A204.1 (cell line): ENCODE results near the gene CYB5R3.
"Not testable (repeated sequence)": the region's sequence is repeated elsewhere in the genome, so short reads cannot be mapped to it uniquely, and the experiment has no call there.

Source experiments
- FAIRE-seq: peaks from 2 replicates; lab custom pipeline; 2012; peaks lifted over from hg19 to GRCh38; lab: Jason Lieb, UNC

Gene CYB5R3

GRCh38 chr22:42596863-42597530, 52.2 kb downstream of the CYB5R3 start:
- no peak for FAIRE-seq

DNA sequence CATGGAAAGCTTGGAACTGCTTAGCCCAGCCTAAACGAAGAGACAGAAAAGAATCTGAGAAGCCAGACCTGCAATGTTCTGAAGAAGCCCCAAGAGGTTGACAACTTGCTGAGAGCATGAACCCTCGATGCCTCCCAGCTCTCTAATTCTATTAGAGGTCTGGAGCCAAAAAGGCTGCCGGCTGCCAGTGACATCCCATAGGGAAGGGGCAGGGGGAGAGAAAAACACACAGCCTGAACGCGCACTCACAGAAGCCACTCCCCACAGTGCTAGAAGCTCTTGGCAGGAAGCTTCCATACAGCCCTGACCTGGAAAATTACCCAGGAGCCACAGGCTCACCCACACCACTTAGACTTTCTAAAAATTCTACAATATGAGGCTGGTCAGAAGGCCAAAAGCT, 52.9 kb downstream of the CYB5R3 start:
- no peak for FAIRE-seq

GRCh38 chr22:42595434-42595833, 53.8 kb downstream of the CYB5R3 start:
- no peak for FAIRE-seq

DNA sequence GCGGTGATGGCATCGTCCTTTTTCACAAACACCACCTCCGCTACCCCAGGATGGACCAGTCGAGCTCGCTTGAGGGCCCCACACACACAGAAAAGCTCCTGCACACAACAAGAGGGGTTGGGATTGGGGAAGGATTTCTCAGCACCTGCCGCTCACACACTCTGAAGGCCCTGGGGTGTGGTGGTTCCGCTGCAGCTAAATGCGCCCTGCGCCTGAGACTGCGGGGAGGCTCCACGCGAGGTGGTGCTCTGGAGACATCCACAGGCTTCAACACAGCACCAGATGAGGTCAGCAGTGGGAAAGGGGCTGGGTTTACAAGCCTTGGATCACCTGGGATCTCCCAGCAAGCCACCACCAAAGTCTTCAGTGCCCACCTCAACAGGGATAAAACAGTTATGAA, 57.2 kb downstream of the CYB5R3 start:
- no peak for FAIRE-seq

DNA sequence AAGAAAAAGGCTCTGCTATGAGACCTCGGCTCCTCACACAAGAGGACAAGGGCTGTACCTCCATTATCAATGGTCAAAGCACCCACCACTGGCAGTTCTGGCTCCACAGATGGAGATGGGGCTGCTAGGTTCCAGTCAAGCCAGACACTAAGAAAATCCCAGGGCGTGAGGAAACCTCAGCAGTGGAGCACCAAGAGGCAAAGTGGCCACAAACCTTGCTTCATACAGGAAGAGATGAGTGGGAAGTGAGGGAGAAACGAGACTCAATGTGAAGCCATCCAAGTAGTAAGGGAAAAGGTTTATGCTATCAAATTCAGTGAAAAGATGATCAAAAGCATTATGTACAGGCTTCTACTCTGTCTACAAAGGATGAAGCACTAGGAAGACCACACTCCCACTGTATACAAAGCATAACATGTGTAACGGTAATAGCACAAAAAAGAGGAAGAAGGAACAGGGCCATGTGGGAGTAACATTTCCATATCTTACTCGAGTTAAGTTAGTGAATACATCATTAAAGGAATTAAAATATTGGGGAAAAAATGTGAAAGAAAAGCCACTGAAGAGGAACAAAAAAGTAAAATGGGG, 61.5 kb downstream of the CYB5R3 start:
- no peak for FAIRE-seq

DNA sequence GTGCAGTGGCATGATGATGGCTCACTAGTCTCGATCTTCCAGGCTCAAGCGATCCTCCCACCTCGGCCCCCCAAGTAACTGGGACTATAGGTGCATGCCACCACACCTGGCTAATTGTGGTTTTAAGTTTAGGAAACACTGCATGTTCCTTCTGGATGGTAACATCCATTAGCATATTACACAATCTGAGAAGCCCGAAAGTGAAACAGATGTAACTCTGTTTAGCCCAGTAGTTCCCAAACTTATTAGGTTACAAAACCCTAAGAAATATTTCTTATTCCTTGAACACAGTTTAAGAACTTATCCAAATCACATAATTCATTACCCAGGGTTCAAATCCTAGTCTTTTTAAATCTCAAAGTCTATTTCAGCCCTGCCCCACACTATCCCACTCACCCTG, 62.8 kb downstream of the CYB5R3 start:
- no peak for FAIRE-seq

DNA sequence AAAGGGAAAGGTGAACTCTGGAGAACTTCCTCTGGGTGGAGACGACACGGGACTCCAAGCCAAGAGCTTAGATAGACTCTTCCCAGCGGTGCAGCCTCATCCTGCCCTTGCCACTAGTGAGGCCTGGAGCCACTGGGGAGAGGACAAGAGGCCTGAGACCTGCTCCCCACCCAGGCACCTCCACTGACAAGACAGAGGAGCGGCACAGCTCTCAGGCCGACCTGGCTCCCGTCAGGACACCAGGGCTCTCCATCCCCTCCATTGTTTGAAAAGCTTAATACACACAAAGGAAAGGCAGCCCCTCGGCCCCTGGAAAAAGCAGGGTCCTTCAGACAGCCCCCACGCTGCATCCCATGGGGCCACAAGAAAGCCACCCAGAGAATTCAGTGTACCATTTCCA, 64.1 kb downstream of the CYB5R3 start:
- FAIRE-seq: no peak

DNA sequence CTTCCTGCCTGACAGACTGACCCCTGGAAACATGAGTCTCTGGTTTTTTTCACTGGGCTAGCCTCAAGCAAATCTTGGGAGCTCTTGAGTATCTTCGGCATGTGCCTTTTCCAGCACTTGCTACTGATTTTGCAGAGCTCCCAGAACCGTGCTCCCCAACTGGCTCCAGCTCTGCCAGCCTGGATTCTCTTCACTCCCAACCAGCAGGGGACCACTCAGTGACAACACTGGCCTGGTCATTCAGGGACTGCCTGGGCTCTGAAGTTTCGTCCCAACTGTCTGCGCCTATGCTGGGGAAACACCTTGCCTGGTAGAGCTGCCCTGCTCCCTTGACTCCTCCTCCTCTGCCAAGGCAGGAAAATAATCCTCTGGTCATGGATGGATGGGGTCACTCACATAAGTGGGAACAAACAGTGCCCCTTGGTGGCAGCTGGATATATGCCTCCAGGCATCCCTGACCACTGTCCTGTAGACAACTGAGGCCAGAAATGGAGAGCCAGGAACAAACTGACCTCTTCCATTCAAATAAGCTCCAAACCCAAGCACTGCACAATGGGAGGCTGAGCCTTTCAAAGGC, 64.7 kb downstream of the CYB5R3 start:
- no peak for FAIRE-seq

DNA sequence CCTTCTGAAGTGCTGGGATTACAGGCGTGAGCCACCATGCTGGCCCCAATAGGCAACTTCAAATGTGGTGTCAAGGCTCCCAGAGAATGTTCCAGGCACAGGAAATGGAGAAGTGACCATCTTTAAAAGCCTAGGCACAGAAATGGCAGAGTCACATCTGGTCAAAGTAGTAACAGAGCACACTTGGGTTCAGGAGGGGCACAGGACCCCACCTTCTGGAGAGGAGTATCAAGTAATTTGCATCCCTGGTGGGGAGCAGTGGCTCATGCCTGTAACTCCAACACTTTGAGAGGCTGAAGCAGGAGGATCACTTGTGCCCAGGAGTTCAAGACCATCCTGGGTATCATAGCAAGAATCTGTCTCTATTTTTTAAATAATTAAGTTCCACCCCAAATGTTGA, 66.2 kb downstream of the CYB5R3 start:
- no peak for FAIRE-seq

GRCh38 chr22:42581762-42582716, 67.2 kb downstream of the CYB5R3 start:
- no peak for FAIRE-seq

- FAIRE-seq: not testable (repeated sequence)
Measured at GRCh38 chr22:42581194-42581761, 67.9 kb downstream of the CYB5R3 start.

- not testable (repeated sequence) for FAIRE-seq
Measured at GRCh38 chr22:42580040-42580439, 69.2 kb downstream of the CYB5R3 start.

GRCh38 chr22:42577623-42578240, 71.5 kb downstream of the CYB5R3 start:
- FAIRE-seq: no peak

DNA sequence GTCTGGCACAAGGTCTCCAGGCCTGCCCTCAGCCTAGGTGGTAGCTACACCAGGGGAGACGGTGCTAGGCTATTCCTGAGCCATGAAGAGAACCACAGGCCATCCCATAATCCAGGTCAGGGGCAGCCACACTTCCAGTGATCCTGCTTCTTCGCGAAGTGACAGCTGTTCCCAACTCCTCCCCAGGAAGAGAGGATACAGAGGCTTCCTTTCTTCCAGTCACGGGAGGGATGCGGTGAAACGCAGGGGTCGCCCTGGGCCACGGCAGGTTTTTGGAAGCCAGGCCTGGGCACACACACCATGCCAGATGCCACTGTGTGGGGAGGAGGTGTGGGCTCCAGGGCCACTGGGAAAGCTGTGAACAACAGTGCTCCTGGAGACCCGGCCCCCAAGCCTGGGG, 72.1 kb downstream of the CYB5R3 start:
- not testable (repeated sequence) for FAIRE-seq

GRCh38 chr22:42575996-42576574, 73.1 kb downstream of the CYB5R3 start:
- FAIRE-seq: not testable (repeated sequence)

- not testable (repeated sequence) for FAIRE-seq
Measured at GRCh38 chr22:42574468-42574867, 74.7 kb downstream of the CYB5R3 start.

GRCh38 chr22:42574046-42574445, 75.1 kb downstream of the CYB5R3 start:
- FAIRE-seq: not testable (repeated sequence)

DNA sequence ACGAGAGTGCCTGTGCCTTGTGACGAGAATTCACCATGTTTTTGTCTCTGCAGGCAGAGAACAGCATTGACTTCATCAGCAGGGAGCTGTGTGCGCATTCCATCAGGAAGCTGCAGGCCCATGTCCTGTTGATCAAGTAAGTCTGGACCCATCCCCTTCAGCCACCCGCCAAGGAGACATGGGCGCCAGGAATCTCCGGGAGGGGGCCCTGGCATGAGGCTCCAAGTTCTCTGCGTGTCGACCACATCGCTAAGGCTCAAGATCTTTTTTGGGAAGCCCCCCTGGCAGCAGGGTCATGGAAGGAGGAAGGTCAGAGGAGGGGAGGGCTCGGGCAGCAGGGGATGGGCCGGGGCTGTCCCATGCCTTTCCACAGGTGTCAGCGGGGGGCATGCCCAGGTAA, 78.1 kb downstream of the CYB5R3 start:
- not testable (repeated sequence) for FAIRE-seq

DNA sequence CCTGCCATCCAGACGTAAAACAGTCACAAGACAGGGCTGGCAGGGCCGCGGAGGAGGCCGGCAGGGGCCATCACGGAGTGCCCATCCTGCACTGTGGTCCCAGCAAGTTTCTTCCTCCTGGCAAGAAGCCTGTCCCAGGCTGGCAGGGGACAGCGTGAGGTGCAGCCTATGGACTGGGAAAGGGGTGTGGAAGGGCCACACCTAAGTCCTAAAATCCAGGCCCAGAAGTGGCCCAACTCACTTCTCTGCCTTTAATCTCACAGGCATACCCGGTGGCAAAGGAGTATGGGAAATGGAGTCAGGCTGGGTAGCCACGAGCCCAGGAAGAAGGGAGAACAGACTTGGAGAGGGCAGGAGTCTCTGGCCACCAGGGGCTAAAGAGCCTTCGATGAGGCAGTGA, 78.6 kb downstream of the CYB5R3 start:
- FAIRE-seq: not testable (repeated sequence)

- not testable (repeated sequence) for FAIRE-seq
Measured at GRCh38 chr22:42567950-42568349, 81.2 kb downstream of the CYB5R3 start.
